Kidney epithelial cell (primary cell): Measurements from ENCODE around the gene SNX25. TPM values are rescaled to one million over a fixed set of nuclear protein-coding genes. Genes with fewer than 3 reads are reported as not detected.
"Not testable (repeated sequence)": the region's sequence is repeated elsewhere in the genome, so short reads cannot be mapped to it uniquely, and the experiment has no call there.

Experiments
- DNase-seq: peaks from one replicate; pipeline ENCODE4 v3.0.0-alpha.2; 2010; ENCODE audit warnings: low read depth
- H3K27me3 ChIP-seq: 2 replicates; pipeline ENCODE4 v1.6.0; 2011; ENCODE audit warnings: low read length; ENCODE audit not compliant: control insufficient read depth, insufficient read depth
- H3K36me3 ChIP-seq: 2 replicates; pipeline ENCODE4 v1.5.1; 2011; ENCODE audit warnings: low read length; ENCODE audit not compliant: control insufficient read depth, insufficient read depth
- H3K4me3 ChIP-seq: 2 replicates; pipeline ENCODE4 v1.5.1; 2011; ENCODE audit warnings: low read depth, mild to moderate bottlenecking, control low read depth, low read length
- total RNA-seq: library from RNA; depleted of rRNA; stranded (reverse); fragments of >200 nt; gene quantifications from 2 replicates; pipeline ENCODE4 v1.2.3, GENCODE V29; 2015
- TF ChIP-seq, protein P1 (sequence below): IDR thresholded peaks from 2 replicates; pipeline ENCODE4 v1.5.1; 2011; ENCODE audit warnings: mild to moderate bottlenecking, moderate library complexity, low read length, control low read depth, inconsistent platforms; ENCODE audit not compliant: insufficient read depth, poor library complexity, severe bottlenecking

SNX25 gene
- total RNA-seq, 1 donor from 2014 or later, result 15.5 TPM

DNA sequence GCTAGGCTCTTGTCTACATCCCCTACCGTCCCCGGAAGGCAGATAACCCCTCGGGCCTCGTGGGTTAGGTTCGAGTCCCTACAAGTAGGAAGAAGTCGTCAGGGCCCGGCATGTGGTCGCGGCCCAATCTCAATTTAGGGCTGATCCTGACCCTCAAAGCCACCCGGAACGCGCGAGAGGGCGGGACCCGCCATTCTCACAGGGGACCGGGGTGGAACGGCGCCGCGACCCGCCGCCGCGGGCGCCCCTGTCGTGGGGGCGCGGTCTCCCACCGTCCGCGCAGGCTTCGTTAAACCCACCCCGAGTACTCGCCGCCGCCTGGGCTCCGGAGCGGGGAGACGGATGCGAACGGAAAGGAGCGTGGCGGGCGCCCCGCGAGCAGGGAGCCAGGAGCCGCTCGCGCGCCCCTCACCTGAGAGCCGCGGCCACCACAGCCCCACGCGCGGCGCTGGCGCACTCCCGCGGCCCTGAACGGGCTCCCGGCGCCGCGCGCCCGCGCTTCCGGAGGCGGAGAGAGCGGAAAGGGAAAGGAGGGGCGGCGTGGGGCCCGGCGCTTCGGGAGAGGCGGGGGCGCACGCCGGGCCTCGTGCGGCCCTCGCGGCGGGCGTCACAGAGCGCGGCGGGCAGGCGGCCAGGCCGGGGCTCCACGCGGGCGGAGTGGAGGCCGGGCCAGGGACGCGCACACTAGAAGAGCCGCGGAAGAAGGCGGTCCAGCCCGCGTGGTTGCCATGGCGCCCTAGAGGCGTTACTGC, 5.7 kb upstream of the SNX25 start, which contains the start of gene CFAP97:
Gene CFAP97, minus strand, starts transcription at position 515 of the 752 bp plus-strand sequence. CDS start 12,804 bp downstream, outside the sequence.
- Histone ChIP-seq H3K4me3 (peak within 1 kb of the TSS; percentile 59), H3K27me3 (no peaks in the 10 kb centered on the region), H3K36me3 (no peaks in the 10 kb centered on the region)
- peak; percentile 43 for DNase-seq
- TF ChIP-seq, protein P1, sequence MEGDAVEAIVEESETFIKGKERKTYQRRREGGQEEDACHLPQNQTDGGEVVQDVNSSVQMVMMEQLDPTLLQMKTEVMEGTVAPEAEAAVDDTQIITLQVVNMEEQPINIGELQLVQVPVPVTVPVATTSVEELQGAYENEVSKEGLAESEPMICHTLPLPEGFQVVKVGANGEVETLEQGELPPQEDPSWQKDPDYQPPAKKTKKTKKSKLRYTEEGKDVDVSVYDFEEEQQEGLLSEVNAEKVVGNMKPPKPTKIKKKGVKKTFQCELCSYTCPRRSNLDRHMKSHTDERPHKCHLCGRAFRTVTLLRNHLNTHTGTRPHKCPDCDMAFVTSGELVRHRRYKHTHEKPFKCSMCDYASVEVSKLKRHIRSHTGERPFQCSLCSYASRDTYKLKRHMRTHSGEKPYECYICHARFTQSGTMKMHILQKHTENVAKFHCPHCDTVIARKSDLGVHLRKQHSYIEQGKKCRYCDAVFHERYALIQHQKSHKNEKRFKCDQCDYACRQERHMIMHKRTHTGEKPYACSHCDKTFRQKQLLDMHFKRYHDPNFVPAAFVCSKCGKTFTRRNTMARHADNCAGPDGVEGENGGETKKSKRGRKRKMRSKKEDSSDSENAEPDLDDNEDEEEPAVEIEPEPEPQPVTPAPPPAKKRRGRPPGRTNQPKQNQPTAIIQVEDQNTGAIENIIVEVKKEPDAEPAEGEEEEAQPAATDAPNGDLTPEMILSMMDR, result no peak

DNA sequence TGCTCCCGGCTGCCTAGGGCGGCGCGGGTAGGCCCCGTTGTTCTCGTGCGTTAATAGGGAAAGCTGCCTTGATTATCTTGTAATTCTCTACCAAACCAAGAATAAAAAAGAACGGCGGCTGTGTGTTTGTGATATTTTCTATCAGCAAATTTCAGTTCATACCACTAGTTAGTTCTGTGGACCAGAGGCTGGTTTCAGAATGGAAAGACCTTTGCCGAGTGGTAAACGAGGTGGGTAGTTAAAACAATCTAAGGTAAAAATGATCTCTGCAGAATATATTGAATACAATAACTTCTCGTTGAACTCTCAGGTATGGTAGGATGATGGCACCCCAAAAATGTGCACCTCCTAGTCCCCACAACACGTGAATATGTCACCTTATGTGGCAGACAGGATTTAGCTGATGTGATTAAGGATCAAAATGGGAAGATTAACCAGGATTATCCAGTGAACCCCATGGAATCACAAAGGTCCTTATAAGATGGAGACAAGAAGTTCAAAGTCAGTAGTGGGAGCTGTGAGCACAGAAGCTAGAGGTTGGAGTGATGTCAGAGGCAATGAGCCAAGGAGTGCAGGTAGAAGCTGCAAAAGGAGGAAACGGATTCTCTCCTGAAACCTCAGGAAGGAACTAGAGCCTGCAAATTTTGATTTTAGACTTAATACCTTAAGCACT, 5.0 kb upstream of the SNX25 start:
- Histone ChIP-seq H3K4me3 (peak overlapping the region; percentile 59), H3K36me3 (no peaks in the 10 kb centered on the region), H3K27me3 (no peaks in the 10 kb centered on the region)
- DNase-seq, result no peak
- TF ChIP-seq, protein P1, result peak; percentile 13

DNA sequence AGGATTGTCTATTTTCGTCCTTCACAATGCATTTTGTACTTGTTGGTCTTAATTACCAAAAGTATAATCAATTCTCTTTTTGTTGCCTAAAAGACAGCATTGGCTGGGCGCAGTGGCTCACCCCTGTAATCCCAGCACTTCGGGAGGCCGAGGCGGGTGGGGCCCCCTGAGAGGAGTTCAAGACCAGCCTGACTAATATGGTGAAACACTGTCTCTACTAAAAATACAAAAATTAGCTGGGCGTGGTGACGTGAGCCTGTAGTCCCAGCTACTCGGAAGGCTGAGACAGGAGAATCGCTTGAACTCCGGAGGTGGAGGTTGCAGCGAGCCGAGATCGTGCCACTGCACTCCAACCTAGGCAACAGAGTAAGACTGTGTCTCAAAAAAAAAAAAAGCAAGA, 4.3 kb upstream of the SNX25 start:
- not testable (repeated sequence) for H3K4me3 ChIP-seq, DNase-seq, H3K27me3 ChIP-seq, H3K36me3 ChIP-seq

DNA sequence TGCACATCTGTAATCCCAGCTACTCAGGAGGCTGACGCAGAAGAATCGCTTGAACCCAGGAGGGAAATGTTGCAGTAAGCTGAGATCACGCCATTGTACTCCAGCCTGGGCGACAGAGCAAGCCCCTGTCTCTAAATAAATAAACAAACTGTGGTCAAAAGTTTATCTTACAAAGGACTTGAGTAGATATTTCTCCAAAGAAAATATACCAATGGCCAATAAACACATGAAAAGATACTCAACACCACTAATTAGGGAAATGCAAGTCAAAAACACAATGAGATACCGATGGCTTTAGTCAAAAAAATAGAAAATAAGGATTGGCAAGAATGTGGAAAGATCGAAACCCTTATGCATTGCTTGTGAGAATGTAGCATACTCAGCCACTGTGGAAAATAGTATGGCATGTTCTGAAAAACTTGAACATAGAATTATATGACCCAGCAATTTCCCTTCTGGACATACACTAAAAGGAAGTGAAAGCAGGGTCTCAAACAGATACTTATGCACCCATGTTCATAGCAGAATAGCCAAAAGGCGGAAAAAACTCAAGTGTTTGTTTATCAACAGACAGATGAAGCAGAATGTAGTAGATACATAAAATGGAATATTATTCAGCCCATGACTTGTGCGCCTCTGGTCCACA, 3.6 kb upstream of the SNX25 start:
- no peaks in the 10 kb centered on the region for H3K27me3 ChIP-seq
- DNase-seq, result no peak
- no peaks in the 10 kb centered on the region for H3K36me3 ChIP-seq
- TF ChIP-seq, protein P1, result no peak
- no peak overlapping the region for H3K4me3 ChIP-seq

DNA sequence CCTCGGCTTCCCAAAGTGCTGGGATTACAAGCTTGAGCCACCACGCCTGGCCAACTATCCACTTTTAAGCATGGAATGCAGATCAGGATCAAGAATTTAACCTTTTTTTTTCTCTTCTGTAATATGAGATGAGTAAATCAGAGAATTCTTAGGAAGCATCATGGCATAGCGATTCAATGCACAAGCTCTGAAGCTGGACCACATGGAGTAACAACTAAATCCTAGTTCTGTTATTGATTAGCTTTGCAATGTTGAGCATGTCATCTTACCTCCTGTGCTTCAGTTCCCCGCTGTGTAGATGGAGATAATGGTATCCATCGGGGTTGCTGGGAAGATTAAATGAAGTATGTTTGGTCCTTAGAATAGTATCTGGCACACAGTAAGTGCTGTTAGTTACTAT, 1.9 kb upstream of the SNX25 start:
- no peaks in the 10 kb centered on the region for H3K27me3 ChIP-seq
- TF ChIP-seq, protein P1, result no peak
- no peaks in the 10 kb centered on the region for H3K36me3 ChIP-seq
- DNase-seq, result no peak
- no peak overlapping the region for H3K4me3 ChIP-seq

DNA sequence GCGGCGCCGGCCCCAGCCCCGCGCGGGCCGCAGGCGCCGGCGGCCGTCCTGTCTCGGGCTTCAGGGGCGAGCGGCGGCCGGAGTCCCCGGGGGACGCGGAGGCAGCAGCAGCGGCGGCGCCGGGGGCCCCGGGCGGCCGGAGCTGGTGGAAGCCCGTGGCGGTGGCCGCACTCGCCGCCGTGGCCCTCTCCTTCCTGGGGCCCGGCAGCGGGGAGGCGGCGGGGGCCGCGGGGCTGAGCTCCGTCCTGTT, 379 bp downstream of the SNX25 start:
- peak overlapping the region; percentile 99 for H3K4me3 ChIP-seq
- DNase-seq, H3K27me3 ChIP-seq, H3K36me3 ChIP-seq: not testable (repeated sequence)
